ENCODE measurements around the gene SCUBE1.

The SCUBE1 gene

DNA sequence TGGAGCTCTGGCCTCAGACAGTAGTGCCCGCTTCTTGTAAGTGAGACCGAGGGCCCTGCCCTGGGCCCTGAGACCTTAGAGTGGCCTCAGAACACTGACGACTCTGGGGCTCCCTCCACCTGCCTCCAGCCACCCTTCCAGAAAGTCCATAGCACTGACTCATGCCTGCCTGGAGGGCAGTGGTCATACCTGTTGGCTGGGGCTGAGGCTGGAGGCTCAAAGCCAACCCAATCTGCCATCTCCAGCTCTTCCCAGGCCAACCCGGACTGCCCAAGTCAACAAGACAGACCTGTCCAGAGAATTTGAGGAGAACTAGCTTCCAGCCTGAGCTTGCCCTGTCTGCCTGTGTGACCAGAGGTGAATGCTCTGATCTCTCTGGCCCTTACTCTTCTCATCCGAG is 89.3 kb downstream of the SCUBE1 start:
- no peak for DNase-seq

- DNase-seq: no peak
Observed at GRCh38 chr22:43252319-43252718, 90.9 kb downstream of the SCUBE1 start.

DNA sequence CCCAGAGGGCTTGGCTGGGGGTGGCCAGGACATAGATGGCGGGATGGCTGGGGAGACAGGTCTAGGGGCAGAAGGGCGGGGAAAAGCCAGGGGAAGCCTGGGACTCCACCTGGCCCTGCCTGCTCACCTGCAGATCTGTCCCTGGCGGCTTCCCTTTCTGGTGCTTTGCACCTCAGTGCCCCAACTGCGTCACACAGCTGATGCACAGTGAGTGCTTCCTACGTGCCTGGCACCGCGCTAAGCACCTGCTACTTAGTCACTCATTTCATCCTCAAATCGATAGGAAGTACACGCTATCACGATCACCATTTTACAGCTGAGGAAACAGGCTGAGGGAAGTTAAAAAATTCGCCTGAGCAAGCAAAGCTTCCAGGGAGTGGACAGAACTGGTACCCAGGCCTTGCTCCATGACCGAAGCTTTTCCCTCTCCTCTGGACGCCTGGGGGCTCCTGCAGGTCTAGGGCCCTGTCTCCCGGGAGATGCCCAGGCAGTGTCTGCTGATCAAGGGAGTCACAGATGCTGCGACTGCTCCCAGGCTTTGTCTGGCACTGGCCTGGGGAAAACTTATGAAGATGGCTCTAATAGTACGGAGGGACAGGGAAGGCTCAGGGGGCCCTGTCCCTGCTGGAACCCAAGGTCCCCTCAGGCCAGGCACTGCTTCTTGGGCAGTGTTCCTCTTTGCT is 93.2 kb downstream of the SCUBE1 start:
- DNase-seq: no peak

GRCh38 chr22:43247546-43248260 is 95.5 kb downstream of the SCUBE1 start:
- DNase-seq: no peak

DNA sequence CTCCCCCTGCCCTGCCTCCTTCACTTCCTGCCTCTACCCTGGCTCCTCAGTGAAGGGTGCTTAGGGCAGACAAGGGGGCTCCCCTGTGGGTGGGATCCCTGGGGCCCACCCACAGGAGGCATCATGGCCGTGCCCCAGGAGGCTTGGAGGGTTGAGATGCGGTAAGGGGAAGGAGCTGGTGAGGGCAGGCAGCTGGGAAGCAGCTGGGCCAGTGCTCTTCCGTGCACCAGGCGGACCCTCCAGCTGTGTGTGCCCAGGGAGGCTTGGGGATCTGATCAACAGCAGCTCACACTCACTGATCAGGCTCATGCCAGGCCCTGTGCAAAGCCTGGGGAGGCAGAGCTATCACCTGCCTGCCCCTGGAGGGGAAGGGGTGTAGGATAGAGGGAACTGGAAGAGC is 97.0 kb downstream of the SCUBE1 start:
- DNase-seq: no peak

DNA sequence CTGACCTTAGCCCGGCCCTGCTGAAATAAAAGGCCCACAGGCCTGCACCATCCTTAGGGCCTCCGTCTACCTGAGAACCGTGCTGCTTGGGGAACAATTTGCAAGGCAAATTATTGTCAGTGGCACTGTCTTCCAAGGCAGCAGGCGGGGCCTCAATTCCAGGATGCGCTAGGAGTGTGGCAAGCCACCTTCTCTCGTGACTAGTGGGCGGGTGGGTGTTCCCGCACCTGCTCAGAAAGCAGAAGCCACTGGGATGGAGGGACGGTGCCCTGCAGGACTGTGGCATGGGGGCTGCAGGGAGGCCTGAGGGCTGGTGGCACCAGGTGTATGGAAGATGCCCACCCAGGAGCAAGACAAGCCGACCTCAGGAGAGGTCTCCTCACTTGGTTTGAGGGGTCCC is 97.5 kb downstream of the SCUBE1 start:
- DNase-seq: no peak

DNA sequence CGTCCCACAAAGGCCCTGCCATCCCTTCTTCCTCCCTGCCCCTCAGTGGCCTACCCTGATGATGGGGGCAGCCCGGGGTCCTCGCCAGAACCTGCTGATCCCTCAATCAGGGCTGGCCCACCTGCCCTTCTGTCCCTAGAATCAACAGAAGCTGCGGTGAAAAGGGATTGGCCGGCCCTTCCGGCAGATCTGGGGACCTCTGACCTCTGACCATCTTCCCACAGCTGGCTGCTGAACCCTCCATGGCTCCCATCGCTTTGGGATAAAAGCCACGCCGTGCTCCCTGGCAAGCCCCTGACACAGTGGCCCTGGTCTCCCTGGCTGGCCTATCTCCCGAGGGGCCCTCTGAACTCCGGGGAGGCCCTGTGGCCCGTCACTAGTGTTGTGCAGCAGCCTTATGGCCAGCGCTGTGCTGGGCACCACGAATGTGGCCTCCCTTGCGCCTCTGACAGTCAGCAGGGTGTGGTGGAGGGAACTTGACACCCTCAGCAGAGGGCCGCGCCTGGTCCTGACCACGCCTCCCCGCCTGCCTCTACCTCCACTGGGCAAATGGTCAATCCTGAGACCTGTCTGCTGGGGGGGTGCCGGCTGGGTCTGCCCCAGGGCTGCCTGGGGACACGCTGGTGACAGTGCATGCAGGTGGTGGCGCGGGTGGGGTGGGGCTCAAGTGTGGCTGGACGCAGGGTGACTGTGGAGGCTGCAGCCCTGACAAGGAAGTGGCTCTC is 98.2 kb downstream of the SCUBE1 start:
- DNase-seq: no peak

GRCh38 chr22:43244402-43244801 is 98.8 kb downstream of the SCUBE1 start:
- DNase-seq: no peak

- DNase-seq: no peak
Observed at GRCh38 chr22:43243324-43243723, 99.8 kb downstream of the SCUBE1 start.

- no peak for DNase-seq
Observed at GRCh38 chr22:43242627-43243026, 100.5 kb downstream of the SCUBE1 start.

DNA sequence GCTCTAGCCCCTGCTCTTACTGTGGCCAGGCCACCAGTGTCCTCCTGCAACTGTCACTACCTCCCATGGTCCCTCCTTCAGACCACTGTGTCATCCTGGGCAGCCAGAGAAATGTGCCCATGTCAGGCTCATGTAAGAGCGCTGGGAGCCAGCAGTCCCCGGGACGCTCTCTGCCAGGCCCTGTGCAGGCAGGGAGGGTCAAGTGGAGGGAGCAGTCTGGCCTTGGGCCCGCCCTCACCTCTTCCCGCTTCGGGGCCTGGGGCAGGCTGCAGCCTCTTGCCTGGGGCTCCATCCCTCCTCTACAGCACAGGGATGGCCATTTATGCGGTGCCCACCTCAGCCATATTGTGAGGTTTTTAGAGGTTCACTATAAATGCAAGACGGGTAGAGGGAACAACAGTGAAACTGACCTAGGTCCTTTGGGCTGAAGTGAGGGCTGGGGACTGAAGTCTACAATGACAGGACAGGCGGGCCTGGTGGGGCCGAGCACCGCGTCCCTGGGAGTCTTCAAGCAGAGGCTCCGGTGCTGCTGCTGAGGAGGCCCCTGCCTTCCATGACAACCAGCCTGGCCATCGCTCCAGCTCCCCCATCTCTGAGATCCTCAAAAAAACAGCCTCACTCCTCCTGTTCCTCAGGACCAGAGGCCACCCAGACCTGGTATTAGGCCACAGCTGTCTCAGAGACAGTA is 101.3 kb downstream of the SCUBE1 start:
- DNase-seq: no peak

- DNase-seq: no peak
Observed at GRCh38 chr22:43241138-43241597, 102.0 kb downstream of the SCUBE1 start.

DNA sequence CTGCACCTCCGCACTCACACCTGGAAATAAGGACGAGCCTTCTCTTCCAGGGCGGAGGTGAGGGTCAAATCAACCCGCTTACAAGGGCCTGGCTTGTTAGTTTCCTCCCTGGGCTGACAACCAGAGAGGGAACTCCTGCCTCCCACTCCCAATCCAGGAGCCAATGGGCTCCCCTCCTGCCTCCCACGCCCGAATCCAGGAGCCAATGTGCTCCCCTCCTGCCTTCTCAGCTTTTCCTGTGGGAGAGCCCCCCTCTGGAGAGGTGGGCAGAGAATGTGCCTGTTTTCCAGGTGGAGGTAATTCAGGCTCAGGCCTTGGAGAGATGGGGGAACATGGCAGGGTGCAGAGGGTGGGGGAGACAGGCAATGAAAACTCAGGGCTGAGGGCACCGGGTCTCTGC is 102.6 kb downstream of the SCUBE1 start:
- DNase-seq: no peak

GRCh38 chr22:43239956-43240355 is 103.2 kb downstream of the SCUBE1 start:
- no peak for DNase-seq

DNA sequence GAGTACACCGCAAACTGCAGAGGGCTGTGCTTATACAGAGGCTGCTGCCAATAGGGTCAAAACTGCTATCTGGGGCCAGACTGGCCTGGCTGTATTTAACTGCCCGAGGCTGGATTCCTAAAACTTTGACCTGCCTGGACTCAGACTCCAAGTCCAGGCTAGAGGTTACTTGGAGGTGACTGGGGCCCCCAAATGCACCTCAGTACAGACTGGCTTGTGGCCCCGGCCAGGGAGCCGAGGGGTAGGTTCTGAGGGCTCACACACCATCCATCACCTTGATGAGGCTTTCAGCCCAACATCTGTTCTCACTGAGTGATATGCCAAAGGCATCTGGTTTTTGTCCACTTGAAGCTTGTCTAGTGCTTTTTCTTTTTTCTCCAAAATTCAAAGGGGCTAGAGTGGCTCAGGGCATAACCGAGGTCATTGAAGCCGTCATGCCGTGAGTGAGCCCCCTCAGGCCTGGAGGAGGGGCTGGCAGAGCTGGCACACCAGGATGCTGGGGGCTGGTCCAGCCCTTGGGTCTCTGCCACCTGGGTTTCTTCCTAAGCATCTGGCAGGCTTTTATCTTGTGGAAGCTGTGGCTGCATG is 103.9 kb downstream of the SCUBE1 start:
- no peak for DNase-seq

- no peak for DNase-seq
Observed at GRCh38 chr22:43238526-43239006, 104.6 kb downstream of the SCUBE1 start.

DNA sequence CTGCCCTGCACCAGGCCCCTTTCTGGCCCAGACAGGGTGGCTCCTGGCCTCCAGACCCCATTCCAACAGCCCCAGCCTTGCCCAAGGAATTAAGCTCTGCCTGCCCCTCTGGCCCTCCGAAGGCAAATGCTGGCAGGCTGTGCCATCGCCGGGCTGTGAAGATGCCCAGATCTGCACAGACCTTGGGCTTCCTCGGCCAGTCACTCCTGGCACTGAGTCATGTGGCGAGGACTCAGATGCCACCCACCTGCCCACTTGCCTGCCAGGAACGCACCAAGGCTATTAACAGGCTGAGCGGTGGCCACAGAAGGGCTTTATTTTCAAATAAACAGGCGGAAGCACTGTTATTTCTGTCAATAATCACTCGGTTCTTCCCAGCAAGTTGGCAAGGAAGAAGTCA is 105.9 kb downstream of the SCUBE1 start:
- DNase-seq: no peak

DNA sequence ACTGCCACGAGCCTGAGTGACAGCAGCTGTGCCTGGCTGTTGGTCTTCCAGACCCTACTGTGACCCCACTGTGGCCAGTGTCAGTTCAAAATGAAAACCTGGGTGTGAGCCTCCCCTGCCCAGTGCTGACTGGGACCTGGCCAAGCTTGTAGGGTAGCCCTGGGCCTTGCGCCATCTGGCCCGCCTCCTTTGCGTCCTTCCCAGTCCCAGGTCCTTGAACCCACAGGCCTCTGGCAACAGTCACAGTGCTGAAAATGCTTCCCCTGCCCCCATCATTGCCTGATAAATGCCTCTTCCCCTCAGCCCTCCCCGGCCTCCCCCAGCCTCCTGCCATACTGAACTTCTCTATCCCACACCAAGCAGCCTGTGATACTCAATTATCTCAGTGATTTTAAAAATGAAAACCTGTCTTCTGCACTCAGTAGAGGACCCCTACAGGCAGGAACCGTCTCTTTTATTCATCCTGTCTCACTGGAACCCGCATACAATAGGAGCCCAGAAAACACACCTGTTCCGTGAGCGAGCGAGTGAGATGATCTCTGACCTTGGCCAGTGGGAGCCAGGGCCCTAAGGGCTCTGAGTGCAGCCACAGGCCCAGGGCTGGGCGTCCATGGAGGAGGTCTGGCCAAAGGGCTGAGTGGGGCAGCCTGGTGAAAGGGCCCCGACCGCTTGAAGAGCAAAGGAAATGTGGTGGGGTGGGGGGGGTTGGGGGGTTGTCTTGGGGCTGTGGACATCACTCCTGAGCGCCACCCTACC is 106.6 kb downstream of the SCUBE1 start:
- DNase-seq: no peak

GRCh38 chr22:43235445-43236409 is 107.4 kb downstream of the SCUBE1 start:
- no peak for DNase-seq

GRCh38 chr22:43234264-43234988 is 108.7 kb downstream of the SCUBE1 start:
- no peak for DNase-seq

All from activated T-cell treated with anti-CD3 and anti-CD28 coated beads, Interleukin-2, amount 50 U/mL, for 48 hours (primary cell).